Activated T-cell treated with anti-CD3 and anti-CD28 coated beads for 48 hours (primary cell): ENCODE measurements around the gene MADCAM1.

Experiments
- DNase-seq: peaks from one replicate; pipeline ENCODE4 v3.0.0-alpha.2; 2020; ENCODE audit warnings: low read depth

The MADCAM1 gene

GRCh38 chr19:508204-509150 lies 12.2 kb downstream of the MADCAM1 start:
- no peak for DNase-seq

DNA sequence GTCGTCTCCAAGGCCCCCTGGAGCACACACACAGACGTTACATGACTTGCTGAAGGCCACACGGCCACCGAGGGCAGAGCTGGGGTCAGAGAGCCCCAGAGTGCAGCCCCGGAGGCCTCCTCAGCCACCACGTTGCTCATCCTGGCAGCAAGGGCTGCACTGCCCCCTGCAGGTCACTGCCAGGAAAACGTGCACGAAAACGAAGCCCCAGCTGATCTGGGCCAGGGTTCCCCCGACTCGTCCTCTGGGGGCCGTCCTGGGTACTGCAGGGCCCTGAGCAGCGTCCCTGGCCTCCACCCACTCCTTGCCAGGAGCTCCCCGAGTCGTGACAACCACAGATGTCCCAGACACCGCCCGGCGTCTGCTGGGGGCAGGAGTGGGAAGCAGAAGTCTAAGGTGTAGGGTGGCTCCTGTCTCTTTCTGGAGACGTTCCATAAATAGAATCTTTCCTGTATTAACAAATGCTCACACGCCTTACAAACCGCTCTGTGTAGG lies 14.4 kb downstream of the MADCAM1 start:
- DNase-seq, result peak; percentile 96

GRCh38 chr19:511101-511851 lies 15.0 kb downstream of the MADCAM1 start:
- peak; percentile 73 for DNase-seq

DNA sequence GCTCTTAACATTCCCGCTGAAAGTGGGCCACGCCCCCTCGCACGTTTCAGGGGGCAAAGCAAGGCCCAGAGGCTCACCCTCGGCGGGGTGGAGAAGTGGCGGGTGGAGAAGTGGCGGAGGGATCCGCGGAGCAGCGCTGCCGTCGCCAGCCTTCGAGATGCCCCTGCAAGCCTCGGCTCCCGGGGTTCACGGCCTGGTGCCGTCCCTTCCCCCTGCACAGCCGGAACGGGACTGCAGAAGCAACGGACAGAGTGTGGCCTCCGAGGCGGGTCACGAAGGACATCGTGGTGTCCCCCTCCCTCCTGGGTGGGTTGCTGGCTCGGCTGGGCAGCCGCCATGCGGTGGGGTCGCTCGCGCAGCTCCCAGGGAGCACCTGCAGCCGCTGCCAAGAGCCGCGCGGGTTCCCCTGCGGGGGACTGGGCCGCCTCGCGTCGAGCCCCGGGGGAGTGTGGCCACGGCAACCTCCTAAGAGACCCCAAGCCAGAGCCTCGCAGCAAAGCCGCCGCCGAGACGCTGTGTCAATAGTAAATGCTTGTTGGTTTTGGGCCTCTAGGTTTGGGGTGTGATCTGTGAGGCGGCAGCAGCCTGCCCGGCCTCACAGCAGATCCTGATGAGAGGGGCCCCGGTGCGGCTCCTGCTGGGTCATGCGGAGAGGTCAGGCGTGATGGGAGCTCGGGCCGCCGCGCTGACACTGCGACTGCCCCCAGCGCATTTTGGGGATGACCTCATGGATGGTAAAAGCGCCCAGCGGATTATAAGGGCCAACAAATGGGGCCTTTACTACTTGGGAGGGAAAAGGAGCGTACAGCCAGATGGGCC lies 16.5 kb downstream of the MADCAM1 start:
- no peak for DNase-seq

GRCh38 chr19:513368-514165 lies 17.3 kb downstream of the MADCAM1 start:
- DNase-seq, result no peak

- DNase-seq, result no peak
Measured at GRCh38 chr19:514166-514663, 17.9 kb downstream of the MADCAM1 start.

DNA sequence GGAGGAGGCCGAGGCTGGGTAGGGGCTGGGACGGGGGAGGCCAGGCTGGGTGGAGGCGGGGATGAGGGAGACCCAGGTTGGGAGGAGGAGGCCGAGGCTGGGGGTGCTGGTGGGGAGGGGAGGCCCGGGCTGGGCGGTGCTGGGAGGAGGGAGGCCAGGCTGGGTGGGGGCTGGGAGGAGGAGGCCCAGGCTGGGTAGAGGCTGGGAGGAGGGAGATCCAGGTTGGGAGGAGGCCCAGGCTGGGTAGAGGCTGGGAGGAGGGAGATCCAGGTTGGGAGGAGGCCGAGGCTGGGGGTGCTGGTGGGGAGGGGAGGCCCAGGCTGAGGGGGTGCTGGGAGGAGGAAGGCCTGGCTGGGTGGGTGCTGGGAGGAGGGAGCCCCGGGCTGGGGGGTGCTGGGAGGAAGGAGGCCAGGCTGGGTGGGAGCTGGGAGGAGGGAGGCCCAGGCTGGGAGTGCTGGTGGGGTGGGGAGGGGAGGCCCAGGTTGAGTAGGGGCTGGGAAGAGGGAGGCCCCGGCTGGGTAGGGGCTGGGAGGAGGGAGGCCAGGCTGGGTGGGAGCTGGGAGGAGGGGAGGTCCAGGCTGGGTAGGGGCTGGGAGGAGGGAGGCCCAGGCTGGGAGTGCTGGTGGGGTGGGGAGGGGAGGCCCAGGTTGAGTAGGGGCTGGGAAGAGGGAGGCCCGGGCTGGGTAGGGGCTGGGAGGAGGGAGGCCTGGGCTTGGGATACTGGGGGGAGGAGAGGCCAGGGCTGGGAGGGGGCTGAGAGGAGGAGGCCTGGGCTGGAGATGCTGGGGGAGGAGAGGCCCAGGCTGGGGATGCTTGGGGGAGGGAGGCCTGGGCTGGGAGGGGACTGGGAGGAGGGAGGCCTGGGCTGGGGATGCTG lies 21.7 kb downstream of the MADCAM1 start:
- DNase-seq, result no peak

GRCh38 chr19:518598-519231 lies 22.4 kb downstream of the MADCAM1 start:
- DNase-seq, result peak; percentile 52

DNA sequence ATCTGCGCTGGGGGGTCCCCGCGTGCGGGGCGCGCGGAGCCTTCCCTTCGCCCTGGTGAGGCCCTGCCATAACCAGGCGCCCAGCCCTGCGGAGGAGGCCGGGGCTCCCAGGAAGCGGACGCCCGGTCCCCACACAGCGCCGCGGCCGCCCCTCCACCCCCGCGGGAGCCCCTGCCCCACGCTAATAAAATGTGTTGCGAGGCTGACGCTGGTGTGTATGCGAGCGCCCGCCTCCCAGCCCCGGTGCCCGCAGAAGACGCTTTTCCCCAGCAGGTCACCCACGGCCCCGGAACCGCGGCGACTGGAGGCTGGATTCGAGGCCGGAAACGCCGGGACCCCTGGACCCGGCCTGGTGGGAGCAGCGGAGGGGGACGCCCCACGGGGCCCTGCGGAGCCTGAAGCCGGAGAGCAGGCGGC lies 23.2 kb downstream of the MADCAM1 start:
- no peak for DNase-seq

GRCh38 chr19:522726-523125 lies 26.4 kb downstream of the MADCAM1 start:
- DNase-seq, result no peak

GRCh38 chr19:524062-524674 lies 27.9 kb downstream of the MADCAM1 start:
- DNase-seq, result no peak

DNA sequence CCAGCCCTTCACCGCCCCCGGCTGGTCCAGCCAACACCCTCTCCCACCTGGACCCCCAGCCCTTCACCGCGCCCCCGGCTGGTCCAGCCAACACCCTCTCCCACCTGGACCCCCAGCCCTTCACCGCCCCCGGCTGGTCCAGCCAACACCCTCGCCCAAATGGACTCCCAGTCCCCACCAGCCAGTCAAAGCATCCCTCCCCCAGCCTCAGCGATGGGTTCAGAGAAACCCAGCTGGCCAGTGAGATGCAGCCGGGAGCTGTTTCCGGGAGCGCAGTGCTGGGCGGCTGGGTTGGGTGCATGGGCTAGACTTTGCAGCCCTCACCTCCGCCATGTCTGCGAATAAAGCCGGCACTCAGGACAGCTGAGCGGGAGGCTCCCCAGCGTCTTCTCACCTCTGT lies 28.7 kb downstream of the MADCAM1 start:
- DNase-seq, result no peak

DNA sequence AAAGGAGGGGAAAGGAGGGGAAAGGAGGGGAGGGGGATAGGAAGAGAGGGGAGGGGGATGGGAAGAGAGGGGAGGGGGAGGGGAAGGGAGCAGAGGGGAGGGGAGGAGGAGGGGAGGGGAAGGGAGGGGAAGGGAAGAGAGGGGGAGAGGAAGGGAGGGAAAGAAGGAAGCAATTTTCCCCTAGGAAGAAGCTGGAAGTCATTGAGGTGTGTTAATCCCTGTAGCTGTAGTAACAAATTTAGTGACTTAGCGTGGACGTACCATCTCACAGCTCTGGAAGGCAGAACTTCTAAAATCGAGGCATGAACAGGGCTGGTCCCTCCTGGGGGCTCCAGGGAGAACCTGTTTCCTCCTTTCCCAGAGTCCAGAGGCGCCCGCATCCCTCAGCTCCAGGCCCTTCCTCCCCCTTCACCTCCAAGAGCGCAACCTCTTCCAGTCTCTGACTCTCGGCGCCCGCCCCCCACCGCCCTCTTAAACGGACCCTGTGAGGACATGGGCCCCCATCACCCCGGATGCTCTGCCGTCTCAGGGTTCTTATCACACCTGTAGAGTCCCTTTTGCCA lies 29.7 kb downstream of the MADCAM1 start:
- DNase-seq, result no peak

DNA sequence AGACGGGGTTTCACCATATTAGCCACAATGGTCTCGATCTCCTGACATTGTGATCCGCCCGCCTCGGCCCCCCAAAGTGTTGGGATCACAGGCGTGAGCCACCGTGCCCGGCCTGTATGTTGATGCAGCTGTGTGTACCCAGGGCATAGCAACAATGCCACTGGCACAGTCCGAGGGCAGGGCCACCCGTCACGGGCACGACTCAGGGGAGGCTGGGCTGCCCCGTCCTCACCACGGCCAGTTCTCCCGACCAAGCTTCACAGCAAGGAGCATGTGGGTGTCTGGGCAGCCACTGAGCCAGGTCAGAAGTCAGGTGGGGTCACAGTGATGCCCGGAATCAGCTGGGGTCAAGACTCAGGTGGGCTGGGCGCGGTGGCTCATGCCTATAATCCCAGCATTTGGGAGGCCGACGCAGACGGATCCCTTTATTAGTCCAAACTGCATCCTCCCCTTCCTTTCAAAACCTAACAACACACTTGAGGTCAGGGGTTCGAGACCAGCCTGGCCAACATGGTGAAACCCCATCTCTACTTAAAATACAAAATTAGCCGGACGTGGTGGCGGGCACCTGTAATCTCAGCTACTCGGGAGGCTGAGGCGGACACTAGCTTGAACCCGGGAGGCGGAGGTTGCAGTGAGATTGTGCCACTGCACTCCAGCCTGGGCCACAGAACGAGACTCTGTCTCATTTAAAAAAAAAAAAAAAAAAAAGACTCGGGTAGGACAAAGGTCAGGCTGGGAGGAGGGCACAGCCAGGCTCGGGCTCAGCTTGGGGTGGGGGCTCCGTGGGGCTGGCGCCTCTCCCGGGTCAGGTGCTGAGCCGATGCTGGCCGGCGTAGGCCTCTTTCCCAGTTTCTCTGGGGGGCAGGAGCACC lies 34.1 kb downstream of the MADCAM1 start:
- DNase-seq, result no peak

DNA sequence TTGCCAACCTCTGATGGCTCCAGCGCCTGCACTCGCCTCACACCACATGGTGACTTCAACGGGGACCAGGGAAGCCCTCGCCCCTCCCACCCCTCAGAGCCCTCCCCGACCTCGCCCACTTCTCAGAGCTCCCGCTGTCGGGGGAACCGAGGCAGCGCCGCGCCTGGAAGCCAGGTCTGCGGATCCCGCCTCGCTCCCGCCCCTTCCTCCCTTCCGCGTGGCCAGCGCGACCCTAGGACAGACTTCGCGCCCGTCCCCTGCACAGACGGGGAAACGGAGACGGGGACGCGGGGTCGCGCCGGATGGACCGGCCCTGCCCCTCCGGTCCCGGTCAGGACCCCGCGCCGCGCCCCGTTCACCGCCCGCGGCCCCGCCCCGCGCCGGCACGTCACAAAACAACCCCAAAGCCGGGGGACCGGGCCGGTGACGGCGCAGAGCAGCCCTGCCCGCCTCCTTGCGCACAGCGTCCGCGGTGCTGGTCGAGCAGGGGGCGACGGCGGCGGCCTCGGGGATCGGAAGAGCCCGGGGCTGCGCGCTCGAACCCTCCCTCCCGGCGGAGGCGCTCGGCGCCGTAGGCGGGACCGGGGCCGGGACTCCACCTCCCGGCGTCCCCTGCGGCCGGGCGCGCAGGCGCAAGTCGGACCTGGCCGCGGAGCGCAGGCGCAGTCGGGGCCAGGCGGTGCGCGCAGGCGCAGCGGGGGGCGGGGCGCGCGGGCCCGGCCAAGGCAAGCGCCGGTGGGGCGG lies 34.9 kb downstream of the MADCAM1 start:
- peak; percentile 93 for DNase-seq

GRCh38 chr19:531753-532560 lies 35.7 kb downstream of the MADCAM1 start, which contains the start of gene CDC34:
Gene CDC34 (plus strand): TSS chr19:531760. CDS start chr19:531932, 172 bp downstream.
- no peak for DNase-seq
